AG04450 (cell line): ENCODE data around the gene CYSTM1. TPM values are rescaled to one million over a fixed set of nuclear protein-coding genes. Genes with fewer than 3 reads are reported as not detected.

ENCODE experiments used
- CTCF ChIA-PET: fragments of 300-600, 350-600 bp; formaldehyde crosslinking; extraction: SDS; loops from one replicate; lab custom pipeline; 2022; ENCODE audit warnings: antibody characterized with exemption, inconsistent platforms; lab: Charles Lee
- POLR2A ChIA-PET: fragments of 350-600 bp; formaldehyde crosslinking; extraction: SDS; loops from one replicate; lab custom pipeline; 2021; ENCODE audit warnings: antibody characterized with exemption, inconsistent platforms; lab: Yijun Ruan, JAX
- DNase-seq: peaks from one replicate; pipeline ENCODE4 v3.0.0-alpha.2; 2011; ENCODE audit warnings: low read depth, low spot score
- H3K27ac ChIP-seq: one replicate; pipeline ENCODE4 v1.5.1; 2012; ENCODE audit warnings: low read depth, low read length, control low read depth
- H3K27me3 ChIP-seq: one replicate; pipeline ENCODE4 v1.6.0; 2012; ENCODE audit warnings: low read length; ENCODE audit not compliant: control insufficient read depth, insufficient read depth
- H3K4me3 ChIP-seq: 2 replicates; pipeline ENCODE4 v1.5.1; 2011; ENCODE audit warnings: mild to moderate bottlenecking, low read depth, low read length, control low read depth
- H3K9me3 ChIP-seq: 2 replicates; pipeline ENCODE4 v1.5.1; 2012; ENCODE audit warnings: low read length; ENCODE audit not compliant: control insufficient read depth, insufficient read depth
- CTCF ChIP-seq: IDR thresholded peaks from 2 replicates; pipeline ENCODE4 v1.5.1; 2011; ENCODE audit warnings: low read depth, low read length, control low read depth, inconsistent platforms
- polyA plus RNA-seq: library from polyadenylated mRNA; depleted of rRNA; stranded (reverse); fragments of >200 nt; gene quantifications from 2 replicates; pipeline ENCODE4 v1.2.3, GENCODE V29; 2011; rRNA removed

Gene CYSTM1
- polyA plus RNA-seq, 1 experiment, result 13.1 TPM

DNA sequence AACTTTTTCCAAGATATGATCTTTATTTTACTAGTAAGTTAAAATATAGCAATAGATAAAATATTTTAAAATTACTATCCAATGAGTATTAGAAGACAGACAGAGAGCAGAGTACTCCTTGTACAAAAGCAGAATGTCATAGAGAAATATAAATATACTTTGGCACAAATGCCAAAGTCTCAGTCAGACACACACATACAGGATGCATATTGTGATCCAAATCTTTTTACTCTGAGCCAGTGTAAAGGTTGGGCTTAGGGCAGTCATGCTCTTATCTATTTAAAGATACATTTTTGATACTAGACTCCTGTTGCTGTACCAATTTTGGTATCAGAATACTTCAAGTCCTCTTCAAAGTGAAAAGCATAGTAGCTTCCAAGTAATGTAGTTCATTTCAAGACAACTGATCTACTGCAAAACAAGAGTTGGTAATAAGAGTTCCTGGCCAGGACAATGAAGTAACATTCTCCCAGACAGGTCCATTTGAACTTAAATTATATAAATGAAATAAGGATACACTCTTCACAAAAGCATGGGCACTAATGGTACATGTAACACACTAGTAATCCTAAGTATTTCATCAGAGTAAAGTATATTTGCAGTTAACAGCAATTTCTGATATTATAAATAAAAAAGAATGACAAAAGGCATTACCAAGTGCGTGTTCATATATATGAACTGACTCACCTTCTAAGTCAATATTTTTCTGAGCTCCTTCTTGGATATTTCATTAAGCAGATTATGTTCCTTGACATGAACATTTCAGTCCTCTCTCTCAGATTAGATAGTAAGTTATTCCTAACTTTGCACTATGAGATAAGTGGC, 117.4 kb downstream of the CYSTM1 start:
- Histone ChIP-seq H3K27me3 (no peaks in the 10 kb centered on the region), H3K9me3 (no peaks in the 10 kb centered on the region), H3K4me3 (no peak overlapping the region), H3K27ac (no peak overlapping the region)
- CTCF ChIA-PET, result interaction anchor here (0.6 to 1.4 kb wide), 5 partner anchors 48 to 60 kb away, joined by 3 to 5 read pairs (median 4); partner anchors contain the start of gene HBEGF
- POLR2A ChIA-PET, result interaction anchor here (0.8 to 0.9 kb wide), 2 partner anchors 30 to 54 kb away, joined by 3 to 5 read pairs; partner anchors contain the start of gene HBEGF
- DNase-seq, result no peak
- TF ChIP-seq CTCF, result no peak

Other genes starting within 250 kb of the CYSTM1 start
- gene NRG2, start 131.9 kb upstream of the CYSTM1 start, polyA plus RNA-seq, result 0.02 and 0.12 TPM in 2 replicates
- gene PURA, start 61.1 kb upstream of the CYSTM1 start, polyA plus RNA-seq, result 3.5 and 4.5 TPM in 2 replicates
- gene IGIP, start 49.3 kb upstream of the CYSTM1 start, polyA plus RNA-seq, result 1.6 and 2.2 TPM in 2 replicates
- 112 TPM in 2 replicates for gene PFDN1, start 127.9 kb downstream of the CYSTM1 start, polyA plus RNA-seq
- 6.6 and 7.0 TPM in 2 replicates for gene HBEGF, start 171.4 kb downstream of the CYSTM1 start, polyA plus RNA-seq
- gene SLC4A9, start 185.0 kb downstream of the CYSTM1 start, polyA plus RNA-seq, result not detected in 2 replicates
- 54.3 and 56.6 TPM in 2 replicates for gene ANKHD1, start 226.6 kb downstream of the CYSTM1 start, polyA plus RNA-seq